22Rv1 (cell line): ENCODE data around the gene ESRRG.

Experiments used
- H3K27ac ChIP-seq: fragments of 450-650 bp; 2 replicates; pipeline ENCODE4 v1.5.1; 2017
- CTCF ChIP-seq: fragments of 450-650 bp; IDR thresholded peaks from 2 replicates; pipeline ENCODE4 v1.5.1; 2017; ENCODE audit warnings: mild to moderate bottlenecking
- ZFX ChIP-seq: fragments of 450-650 bp; IDR thresholded peaks from 2 replicates; pipeline ENCODE4 v1.6.1; 2017; ENCODE audit warnings: antibody characterized with exemption, borderline replicate concordance

ESRRG gene

GRCh38 chr1:216731562-216731961 is 8.3 kb upstream of the ESRRG start:
- TF ChIP-seq ZFX: no peak
- no peak for TF ChIP-seq CTCF

GRCh38 chr1:216726435-216726834 is 3.2 kb upstream of the ESRRG start:
- TF ChIP-seq CTCF (no peak), ZFX (no peak)
- H3K27ac ChIP-seq: no peak overlapping the region

More at GRCh38 chr1:216731562-216731961, 8.3 kb upstream of the ESRRG start:
- no peak overlapping the region for H3K27ac ChIP-seq

GRCh38 chr1:216722821-216723220 is 408 bp downstream of the ESRRG start:
- no peak overlapping the region for H3K27ac ChIP-seq
- TF ChIP-seq CTCF (no peak), ZFX (no peak)

DNA sequence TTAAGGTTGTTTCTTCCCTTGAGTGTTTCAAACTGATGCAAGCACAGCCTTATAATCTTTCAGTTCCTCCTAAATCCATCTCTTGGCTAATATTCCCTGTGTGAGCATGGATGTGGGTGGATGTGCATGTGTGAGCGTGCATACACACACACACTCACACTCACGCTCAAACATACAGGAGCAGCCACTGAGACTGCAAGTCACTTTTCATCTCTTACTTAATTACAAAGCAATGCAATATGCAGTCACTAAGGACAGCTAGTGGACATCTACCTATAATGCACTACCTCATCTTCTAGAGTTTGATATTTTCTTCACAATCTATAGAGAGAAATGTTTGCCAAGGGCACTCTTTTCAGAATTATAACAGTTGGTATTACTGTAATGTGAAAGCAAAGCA is 1.4 kb downstream of the ESRRG start:
- TF ChIP-seq CTCF: no peak
- TF ChIP-seq ZFX: no peak
- H3K27ac ChIP-seq: no peak overlapping the region

DNA sequence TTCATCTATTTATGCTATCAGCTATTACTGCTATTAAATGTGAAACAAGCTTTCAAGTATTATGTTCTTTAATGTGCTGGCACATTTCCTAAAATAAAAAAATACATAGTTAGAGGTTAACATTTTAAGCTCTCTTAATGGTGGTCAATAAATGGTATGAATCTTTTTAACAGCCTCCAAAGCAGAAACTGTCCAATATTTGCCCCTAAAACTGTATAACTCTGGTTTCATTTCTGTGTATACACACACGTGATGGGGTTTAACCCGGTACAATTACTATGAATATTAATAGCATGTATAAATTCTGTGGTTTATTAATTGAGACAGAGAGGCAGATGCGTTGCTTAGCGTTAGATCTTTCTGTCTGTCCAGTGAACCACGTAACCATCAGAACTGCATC is 2.2 kb downstream of the ESRRG start:
- H3K27ac ChIP-seq: no peak overlapping the region
- TF ChIP-seq ZFX: no peak
- no peak for TF ChIP-seq CTCF

DNA sequence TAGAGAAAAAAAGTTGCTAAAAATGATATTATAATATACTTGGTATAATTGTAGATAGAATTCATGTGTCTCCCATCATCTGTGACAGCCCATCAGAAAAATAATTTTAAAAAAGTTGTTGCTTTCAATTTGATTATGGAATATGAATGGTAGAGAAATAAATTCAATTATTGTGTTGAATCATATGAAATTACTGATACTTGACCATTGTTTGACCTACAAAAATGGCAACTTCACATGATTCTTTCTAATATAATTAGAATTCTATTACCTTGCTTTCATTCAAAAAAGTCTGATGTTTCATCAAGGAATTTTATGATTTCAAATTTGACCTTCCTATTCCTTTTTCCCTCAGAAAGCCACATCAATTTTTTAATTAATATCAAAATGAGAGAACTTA is 11.5 kb downstream of the ESRRG start:
- H3K27ac ChIP-seq: no peak overlapping the region
- no peak for TF ChIP-seq CTCF
- TF ChIP-seq ZFX: no peak

GRCh38 chr1:216710598-216711333 is 12.5 kb downstream of the ESRRG start:
- H3K27ac ChIP-seq: no peak overlapping the region
- TF ChIP-seq CTCF (no peak), ZFX (no peak)
